Epithelial cell of proximal tubule (primary cell): Measurements from ENCODE around the gene ZNF385B. TPM values are rescaled to one million over a fixed set of nuclear protein-coding genes. Genes with fewer than 3 reads are reported as not detected.
"Not testable (repeated sequence)": the region's sequence is repeated elsewhere in the genome, so short reads cannot be mapped to it uniquely, and the experiment has no call there.

ENCODE experiments used
- DNase-seq: peaks from one replicate; pipeline ENCODE4 v3.0.0-alpha.2; 2011; ENCODE audit warnings: low read depth
- H3K4me3 ChIP-seq: 2 replicates; pipeline ENCODE4 v1.5.1; 2011; ENCODE audit warnings: low read depth, mild to moderate bottlenecking, low read length
- CTCF ChIP-seq: conservative IDR thresholded peaks from 2 replicates; pipeline ENCODE4 v1.5.1; 2012; ENCODE audit warnings: low read depth, mild to moderate bottlenecking, low read length
- total RNA-seq: library from RNA; depleted of rRNA; stranded (reverse); fragments of >200 nt; gene quantifications from 2 replicates; pipeline ENCODE4 v1.2.3, GENCODE V29; 2015

The ZNF385B gene
- total RNA-seq, 1 donor from 2014 or later = 0.69 TPM

DNA sequence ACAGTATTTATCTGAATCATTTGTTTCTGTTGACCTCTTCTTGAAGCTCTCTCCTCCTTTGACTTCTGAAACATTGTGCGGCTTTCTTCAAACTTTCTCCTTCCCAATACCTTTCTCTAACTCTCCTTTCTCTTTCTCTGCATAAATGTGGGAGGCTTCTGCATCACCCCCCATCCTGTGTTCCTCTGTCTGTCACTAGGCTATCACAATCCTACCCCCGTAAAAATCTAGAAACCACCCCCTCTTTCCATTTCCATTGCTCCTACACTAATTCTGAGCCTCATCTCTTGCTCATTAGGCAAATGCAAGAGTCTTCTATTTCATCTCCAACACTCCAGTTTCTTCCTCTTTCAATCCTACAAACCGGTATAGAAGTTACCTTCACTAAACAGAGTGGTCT, 32.2 kb upstream of the ZNF385B start:
- no peak for TF ChIP-seq CTCF
- H3K4me3 ChIP-seq = no peak overlapping the region
- no peak for DNase-seq

DNA sequence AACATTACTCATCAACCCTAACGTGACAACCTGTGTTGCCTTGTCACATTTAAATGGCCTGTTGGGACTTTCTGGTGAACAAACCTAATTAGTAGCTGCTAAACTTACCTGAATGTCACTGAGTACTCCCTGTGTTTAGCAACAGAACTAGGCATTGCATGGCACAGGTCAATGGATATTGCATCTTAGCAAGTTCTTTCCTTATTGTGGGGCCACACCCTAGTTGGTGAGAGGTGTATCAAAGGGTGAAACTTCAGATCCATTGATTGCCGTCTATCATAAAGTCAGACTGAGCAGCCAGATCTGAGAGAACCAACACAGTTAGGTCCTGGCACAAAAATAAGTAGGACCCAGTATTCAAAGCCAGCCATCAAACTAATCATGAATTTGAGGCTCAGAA, 29.8 kb upstream of the ZNF385B start:
- H3K4me3 ChIP-seq = no peak overlapping the region
- no peak for TF ChIP-seq CTCF
- no peak for DNase-seq

DNA sequence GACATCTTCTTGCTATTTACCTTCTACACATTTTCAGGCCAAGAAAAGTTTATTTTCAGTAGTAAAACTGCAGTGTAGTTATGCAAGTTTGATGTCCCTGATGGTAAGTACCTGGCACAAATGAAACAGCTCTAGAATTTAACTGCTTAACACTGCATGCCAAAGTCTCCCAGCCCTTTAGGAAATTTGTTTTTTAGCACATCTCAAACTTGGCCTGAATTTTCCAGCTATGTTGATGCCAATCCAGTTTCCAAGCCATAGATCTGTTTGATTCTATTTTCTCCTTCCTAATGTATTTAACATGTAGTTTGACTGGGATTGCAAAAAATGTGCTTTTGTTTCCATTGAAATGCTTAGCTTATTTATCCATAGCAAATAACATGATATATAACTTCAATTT, 29.3 kb upstream of the ZNF385B start:
- no peak for TF ChIP-seq CTCF

DNA sequence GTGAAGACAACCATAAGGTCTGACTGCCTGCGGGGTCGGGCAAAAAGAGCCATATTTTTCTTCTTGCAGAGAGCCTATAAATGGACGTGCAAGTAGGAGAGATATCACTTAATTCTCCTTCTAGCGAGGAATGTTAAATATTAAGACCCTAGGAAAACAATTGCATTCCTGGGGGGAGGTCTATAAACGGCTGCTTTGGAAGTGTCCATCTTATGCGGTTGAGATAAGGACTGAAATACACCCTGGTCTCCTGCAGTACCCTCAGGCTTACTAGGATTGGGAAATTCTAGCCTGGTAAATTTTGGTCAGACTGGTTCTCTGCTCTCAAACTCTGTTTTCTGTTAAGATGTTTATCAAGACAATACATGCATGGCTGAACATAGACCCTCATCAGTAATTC, 27.2 kb upstream of the ZNF385B start:
- not testable (repeated sequence) for DNase-seq, H3K4me3 ChIP-seq

More for the DNA sequence above, 29.3 kb upstream of the ZNF385B start:
- no peak overlapping the region for H3K4me3 ChIP-seq
- DNase-seq = no peak

DNA sequence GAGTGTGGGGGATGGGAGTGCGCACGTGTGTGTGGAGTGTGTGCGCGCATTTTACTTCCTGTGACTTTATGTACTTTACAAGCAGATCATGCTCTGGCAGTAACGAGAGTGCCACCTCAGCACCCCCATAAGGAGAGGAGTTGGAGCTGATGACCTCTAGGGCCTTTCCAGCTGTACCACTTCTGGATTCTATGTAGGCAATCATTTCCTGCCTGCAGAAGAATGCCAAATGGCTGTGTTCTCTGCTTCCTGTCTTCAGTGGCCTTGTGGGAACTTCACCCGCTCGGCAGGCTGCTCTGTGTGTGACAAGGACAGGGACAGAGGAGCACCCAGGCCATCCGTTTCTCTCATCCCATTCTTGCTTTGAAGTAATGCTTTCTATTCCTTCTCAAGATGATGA, 22.8 kb upstream of the ZNF385B start:
- TF ChIP-seq CTCF = no peak
- DNase-seq = no peak
- no peak overlapping the region for H3K4me3 ChIP-seq

GRCh38 chr2:179882851-179883806, 21.7 kb upstream of the ZNF385B start:
- TF ChIP-seq CTCF = no peak
- no peak for DNase-seq
- no peak overlapping the region for H3K4me3 ChIP-seq

GRCh38 chr2:179877601-179878364, 16.4 kb upstream of the ZNF385B start:
- H3K4me3 ChIP-seq = no peak overlapping the region
- DNase-seq = no peak
- no peak for TF ChIP-seq CTCF
